GM12878 (cell line): ENCODE results near the gene PCDHGA8. TPM values are rescaled to one million over a fixed set of nuclear protein-coding genes. Genes with fewer than 3 reads are reported as not detected.

ENCODE experiments used
- ATAC-seq: fragments of 200-7000 bp; cut with Tn5 transposase; 3 replicates; pipeline ENCODE4 v1.9.1; 2020; ENCODE audit warnings: mild to moderate bottlenecking, moderate library complexity
- BruUV-seq: library from RNA; stranded (reverse); fragments of 400-500 nt; replicated peaks from 2 replicates; lab custom pipeline; 2021; lab: Mats Ljungman, UMichigan
- CTCF ChIA-PET: fragments of 300-600 bp; sonication (Branson Sonifier 250); formaldehyde crosslinking; extraction: SDS; loops from one replicate; lab custom pipeline; 2021; ENCODE audit warnings: inconsistent platforms; lab: Yijun Ruan, JAX
- POLR2A ChIA-PET: fragments of 350-600 bp; formaldehyde crosslinking; extraction: SDS; loops from one replicate; lab custom pipeline; 2021; ENCODE audit warnings: inconsistent platforms; lab: Charles Lee
- RAD21 ChIA-PET: fragments of 300-600 bp; sonication (Branson Sonifier 250); formaldehyde crosslinking; loops from one replicate; lab custom pipeline; 2023; ENCODE audit warnings: antibody characterized with exemption; ENCODE audit not compliant: unreplicated experiment; lab: Charles Lee
- SMC1A ChIA-PET: fragments of 300-600 bp; sonication (Branson Sonifier 250); formaldehyde crosslinking; loops from one replicate; lab custom pipeline; 2023; ENCODE audit not compliant: unreplicated experiment, uncharacterized antibody; lab: Charles Lee
- DNase-seq: peaks from one replicate; pipeline ENCODE4 v3.0.0-alpha.2; 2011; ENCODE audit warnings: low read depth, low spot score
- FAIRE-seq: peaks from 3 replicates; lab custom pipeline; 2011; peaks lifted over from hg19 to GRCh38; lab: Jason Lieb, UNC
- H2AFZ ChIP-seq: 2 replicates; pipeline ENCODE4 v1.6.0; 2011; ENCODE audit warnings: low read depth, low read length, control low read depth; ENCODE audit not compliant: control insufficient read depth
- H3K27ac ChIP-seq: 2 replicates; pipeline ENCODE4 v1.5.1; 2011; ENCODE audit warnings: control low read depth; ENCODE audit not compliant: control insufficient read depth, insufficient read depth
- H3K27me3 ChIP-seq, 2 experiments: replicated peaks in 1 of 2; 2 replicates each; pipeline versions ENCODE4 v1.6.0 to v1.6.1; 2011; ENCODE audit warnings: low read length in 1 of 2; ENCODE audit not compliant: control insufficient read depth in 2 of 2, insufficient read depth in 2 of 2
- H3K36me3 ChIP-seq, 2 experiments: 2 replicates each; pipeline ENCODE4 v1.5.1; 2011; ENCODE audit warnings: low read length in 1 of 2; ENCODE audit not compliant: control insufficient read depth in 2 of 2, insufficient read depth in 2 of 2
- H3K4me1 ChIP-seq: 2 replicates; pipeline ENCODE4 v1.6.1; 2011; ENCODE audit warnings: mild to moderate bottlenecking, low read length, moderate library complexity, mixed read lengths; ENCODE audit not compliant: control insufficient read depth, insufficient read depth
- H3K4me2 ChIP-seq: 2 replicates; pipeline ENCODE4 v1.6.0; 2011; ENCODE audit warnings: control low read depth; ENCODE audit not compliant: control insufficient read depth, insufficient read depth
- H3K4me3 ChIP-seq: fragments of 200-600 bp; sonication (generic); 2 replicates; pipeline ENCODE4 v1.5.1; 2016
- H3K79me2 ChIP-seq: 2 replicates; pipeline ENCODE4 v1.6.0; 2011; ENCODE audit warnings: low read length; ENCODE audit not compliant: control insufficient read depth, insufficient read depth
- H3K9ac ChIP-seq: 2 replicates; pipeline ENCODE4 v1.8.0; 2011; ENCODE audit warnings: low read length, control low read depth, mixed read lengths; ENCODE audit not compliant: control insufficient read depth, insufficient read depth
- H3K9me3 ChIP-seq: replicated peaks from 3 replicates; pipeline ENCODE4 v1.5.1; 2011; ENCODE audit warnings: mild to moderate bottlenecking, low read length; ENCODE audit not compliant: control insufficient read depth, insufficient read depth
- H4K20me1 ChIP-seq: 2 replicates; pipeline ENCODE4 v1.6.0; 2011; ENCODE audit not compliant: control insufficient read depth, insufficient read depth
- BCL11A ChIP-seq: IDR thresholded peaks from 2 replicates; pipeline ENCODE4 v1.6.1; 2011; ENCODE audit warnings: low read depth, low read length
- CHD4 ChIP-seq: fragments of 200-600 bp; sonication (generic); IDR thresholded peaks from 2 replicates; pipeline ENCODE4 v1.6.1; 2016; ENCODE audit warnings: mild to moderate bottlenecking
- CTCF ChIP-seq, 3 experiments: IDR thresholded peaks in 2 of 3; conservative IDR thresholded peaks in 1 of 3; 2 replicates each; pipeline ENCODE4 v1.5.1; 2011; ENCODE audit warnings: low read depth in 3 of 3, low read length in 3 of 3, mild to moderate bottlenecking in 3 of 3, control low read depth in 2 of 3, moderate library complexity in 2 of 3, inconsistent platforms in 1 of 3, mixed read lengths in 1 of 3; ENCODE audit not compliant: control insufficient read depth in 2 of 3, insufficient read depth in 1 of 3; ENCODE audit errors: extremely low read depth in 1 of 3
- EZH2 ChIP-seq: IDR thresholded peaks from 2 replicates; pipeline ENCODE4 v1.6.1; 2012; ENCODE audit warnings: low read depth, mild to moderate bottlenecking, control low read depth, inconsistent platforms, low read length, borderline replicate concordance; ENCODE audit not compliant: control insufficient read depth
- IRF3 ChIP-seq: fragments of 450-650 bp; IDR thresholded peaks from 2 replicates; pipeline ENCODE4 v1.6.1; 2014; ENCODE audit warnings: mild to moderate bottlenecking
- RAD21 ChIP-seq: IDR thresholded peaks from 2 replicates; pipeline ENCODE4 v1.6.1; 2011; ENCODE audit warnings: mild to moderate bottlenecking, low read depth, low read length, moderate library complexity; ENCODE audit not compliant: insufficient read depth
- SMAD5 ChIP-seq: IDR thresholded peaks from 2 replicates; pipeline ENCODE4 v1.6.1; 2016; ENCODE audit warnings: antibody characterized with exemption, low read depth
- TCF3 ChIP-seq: IDR thresholded peaks from 2 replicates; pipeline ENCODE4 v1.6.1; 2012; ENCODE audit warnings: low read depth, mild to moderate bottlenecking, low read length, borderline replicate concordance; ENCODE audit not compliant: insufficient read depth
- TCF7 ChIP-seq: IDR thresholded peaks from 2 replicates; pipeline ENCODE4 v1.6.1; 2014; ENCODE audit warnings: antibody characterized with exemption, borderline replicate concordance
- YY1 ChIP-seq: IDR thresholded peaks from 2 replicates; pipeline ENCODE4 v1.6.1; 2011; ENCODE audit warnings: low read depth, mild to moderate bottlenecking, low read length
- ZNF274 ChIP-seq: IDR thresholded peaks from one replicate; pipeline ENCODE4 v1.8.0; 2011; ENCODE audit not compliant: insufficient read length, insufficient read depth
- WGBS: methylation state at CpG from one replicate; pipeline ENCODE4 v1.1.6; 2016; ENCODE audit warnings: low lambda C conversion rate; ENCODE audit not compliant: insufficient replicate concordance, insufficient coverage; ENCODE audit errors: missing lambda C conversion rate; 5-methylcytosine and 5-hydroxymethylcytosine counted together
- in situ Hi-C: fragments of 300-500 bp; cut with MboI; formaldehyde crosslinking; loops from 9 replicates; pipeline ENCODE4 v1.14.3; 2018; ENCODE audit warnings: mixed read lengths
- intact Hi-C: fragments of 100-400 bp; cut with micrococcal nuclease; formaldehyde crosslinking; loops from one replicate; pipeline ENCODE4 v1.14.2; 2022; ENCODE audit not compliant: unreplicated experiment
- polyA plus RNA-seq, 11 experiments: library from polyadenylated mRNA; depleted of rRNA in 4 of 11; unstranded in 6 of 11; stranded (reverse) in 5 of 11; fragments of >200 nt; fragmentation: Nextera tagmentation in 4 of 11; fragmentation: Illumina TruSeq in 1 of 11; extraction: Ambion mirVana in 4 of 11; extraction: Trizol in 1 of 11; gene quantifications; 1 replicate in 1 of 11; 2 replicates in 10 of 11; pipeline versions ENCODE4 v1.2.1 to v1.2.3, GENCODE V29; 2011 to 2016; ENCODE audit warnings: inconsistent platforms in 2 of 11, missing spikeins in 2 of 11, low read depth in 1 of 11
- total RNA-seq, 4 experiments: library from RNA; depleted of rRNA in 3 of 4; stranded (reverse); fragments of >200 nt in 3 of 4; fragmentation: Illumina TruSeq in 1 of 4; extraction: Trizol in 1 of 4; gene quantifications; 2 replicates each; pipeline versions ENCODE4 v1.2.1 to v1.2.3, GENCODE V29; 2013 to 2021
- TF ChIP-seq, protein P1 (sequence below): IDR thresholded peaks from 2 replicates; pipeline ENCODE4 v1.6.1; 2012; ENCODE audit warnings: low read length, inconsistent platforms

Gene PCDHGA8
- total and polyA plus RNA-seq, 10 of the 15 experiments (the other 5 are each of a cell fraction or from before 2014, with no cell fraction given) = 0.01 to 0.04 TPM; not detected in 8

DNA sequence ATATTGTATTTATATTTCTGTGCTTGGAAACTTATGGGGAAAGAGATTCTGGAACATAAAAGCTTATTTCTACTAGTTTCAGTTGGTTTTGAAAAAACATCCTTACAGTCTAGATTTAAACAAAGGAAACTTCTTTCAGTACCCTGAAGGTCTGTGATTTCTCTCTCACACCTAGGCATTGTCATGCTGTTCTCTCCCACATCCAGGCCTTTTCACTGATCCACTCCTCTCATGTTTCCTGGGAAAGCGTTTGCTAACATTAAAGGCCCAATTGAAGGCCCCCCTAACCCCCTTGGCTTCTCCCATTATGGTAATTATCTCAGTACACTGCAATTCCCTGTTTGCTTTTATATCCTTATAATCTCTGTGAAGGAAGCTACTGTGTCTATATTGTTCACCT is 49.7 kb upstream of the PCDHGA8 start (continued):
- TF ChIP-seq, protein P1, sequence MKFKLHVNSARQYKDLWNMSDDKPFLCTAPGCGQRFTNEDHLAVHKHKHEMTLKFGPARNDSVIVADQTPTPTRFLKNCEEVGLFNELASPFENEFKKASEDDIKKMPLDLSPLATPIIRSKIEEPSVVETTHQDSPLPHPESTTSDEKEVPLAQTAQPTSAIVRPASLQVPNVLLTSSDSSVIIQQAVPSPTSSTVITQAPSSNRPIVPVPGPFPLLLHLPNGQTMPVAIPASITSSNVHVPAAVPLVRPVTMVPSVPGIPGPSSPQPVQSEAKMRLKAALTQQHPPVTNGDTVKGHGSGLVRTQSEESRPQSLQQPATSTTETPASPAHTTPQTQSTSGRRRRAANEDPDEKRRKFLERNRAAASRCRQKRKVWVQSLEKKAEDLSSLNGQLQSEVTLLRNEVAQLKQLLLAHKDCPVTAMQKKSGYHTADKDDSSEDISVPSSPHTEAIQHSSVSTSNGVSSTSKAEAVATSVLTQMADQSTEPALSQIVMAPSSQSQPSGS = no peak
- no peak for TF ChIP-seq SMAD5
- TF ChIP-seq, all 136 proteins: peak for 0

DNA sequence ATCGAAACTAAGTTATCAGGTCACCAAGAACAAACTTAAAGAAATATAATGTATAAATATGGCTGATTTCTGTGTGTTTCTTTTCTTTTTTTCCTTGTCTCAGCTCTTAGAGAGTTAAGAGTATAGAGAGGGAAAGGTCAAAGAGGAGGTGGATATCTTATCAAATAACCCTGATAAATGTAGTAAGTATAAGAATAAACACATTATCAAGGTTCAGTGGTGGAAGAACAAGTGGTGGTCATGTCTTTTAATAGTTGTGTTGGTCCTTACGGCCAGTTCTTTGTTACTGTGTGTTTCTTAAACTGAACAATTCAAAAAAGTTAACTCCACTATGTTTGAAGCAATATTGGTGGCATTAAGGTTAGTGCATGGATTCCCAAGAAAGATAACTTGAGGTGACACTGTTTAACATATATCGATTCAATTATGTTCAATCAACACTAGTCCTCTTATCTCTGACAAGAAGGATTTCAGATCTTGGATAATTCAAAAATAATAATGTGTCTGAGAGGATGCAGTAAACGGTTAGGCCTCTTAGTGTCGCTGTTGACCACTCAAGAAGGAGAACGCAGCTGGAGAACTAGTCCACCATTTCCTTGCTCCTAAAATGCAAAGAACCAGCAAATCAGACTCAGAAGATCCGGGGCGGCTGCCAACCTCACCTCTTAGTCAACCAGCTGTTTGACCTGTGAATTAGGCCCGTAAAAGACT is 49.0 kb upstream of the PCDHGA8 start, which contains the start of gene PCDHGA3:
Gene PCDHGA3, plus strand, starts transcription at position 588 of the 711 bp plus-strand sequence. CDS start 205 bp downstream, outside the sequence.
- no peaks in the 10 kb centered on the region for H3K79me2 ChIP-seq
- POLR2A ChIA-PET = interaction anchor here (0.6 kb wide), 1 partner anchor 444 kb away, joined by 4 read pairs; no protein-coding TSS in a partner anchor
- RAD21 ChIA-PET = interaction anchor here (1.1 kb wide), 1 partner anchor 220 kb away, joined by 3 read pairs; no protein-coding TSS in a partner anchor
- no peaks in the 10 kb centered on the region for H4K20me1 ChIP-seq
- H3K4me2 ChIP-seq = no peak within 1 kb of the TSS
- no peak for DNase-seq
- in situ Hi-C loops = no loop called here
- no peak within 1 kb of the TSS for H3K27ac ChIP-seq
- TF ChIP-seq TCF3 (no peak), EZH2 (no peak), CHD4 (no peak), ZNF274 (no peak), YY1 (peak; percentile 48; the same call in 1 of the 2 replicates), CTCF (IDR thresholded peaks at IDR 0.05 in 2 of 3, conservative IDR thresholded peaks at IDR 0.05 in 1 of 3; ENCODE audit: control insufficient read depth in 2 of 3, extremely low read depth in 1 of 3, insufficient read depth in 1 of 3, low read depth in 3 of 3, low read length in 3 of 3) (peak in 2 of 3 experiments; percentile 10 to 16; a peak in 2 of 6 replicates), BCL11A (no peak), RAD21 (peak; percentile 33; the same call in 1 of the 2 replicates), TCF7 (no peak), IRF3 (no peak)
- TF ChIP-seq, all 136 proteins: peak for 3
- no peak for ATAC-seq
- CTCF ChIA-PET = interaction anchor here (0.7 to 1.6 kb wide), 3 partner anchors 23 to 221 kb away, joined by 3 to 5 read pairs (median 5); partner anchors contain the start of gene TAF7
- Histone ChIP-seq H3K9ac (no peak within 1 kb of the TSS), H3K36me3 (no peaks in the 10 kb centered on the region), H3K9me3 (peaks cover 2% of the 10 kb centered on the region; the same call in 2 of the 3 replicates), H3K27me3 (no peaks in the 10 kb centered on the region), H3K4me3 (0 out of 2 replicates have a peak within 1 kb of the TSS, but pooled peaks have one; percentile 11), H2AFZ (no peak within 1 kb of the TSS), H3K4me1 (no peaks in the 10 kb centered on the region)
- intact Hi-C loops = no loop called here
- FAIRE-seq = no peak
- SMC1A ChIA-PET = interaction anchor here (1.1 kb wide), 1 partner anchor 15 kb away, joined by 3 read pairs; no protein-coding TSS in a partner anchor
- BruUV-seq = no TSS peak
- WGBS = 23% methylated on average over 9 of the region's 9 CpGs
